ENCODE data around the gene RERE.
A peak's percentile ranks its signal among the peaks of the same experiment; 100 is the strongest.

The RERE gene

DNA sequence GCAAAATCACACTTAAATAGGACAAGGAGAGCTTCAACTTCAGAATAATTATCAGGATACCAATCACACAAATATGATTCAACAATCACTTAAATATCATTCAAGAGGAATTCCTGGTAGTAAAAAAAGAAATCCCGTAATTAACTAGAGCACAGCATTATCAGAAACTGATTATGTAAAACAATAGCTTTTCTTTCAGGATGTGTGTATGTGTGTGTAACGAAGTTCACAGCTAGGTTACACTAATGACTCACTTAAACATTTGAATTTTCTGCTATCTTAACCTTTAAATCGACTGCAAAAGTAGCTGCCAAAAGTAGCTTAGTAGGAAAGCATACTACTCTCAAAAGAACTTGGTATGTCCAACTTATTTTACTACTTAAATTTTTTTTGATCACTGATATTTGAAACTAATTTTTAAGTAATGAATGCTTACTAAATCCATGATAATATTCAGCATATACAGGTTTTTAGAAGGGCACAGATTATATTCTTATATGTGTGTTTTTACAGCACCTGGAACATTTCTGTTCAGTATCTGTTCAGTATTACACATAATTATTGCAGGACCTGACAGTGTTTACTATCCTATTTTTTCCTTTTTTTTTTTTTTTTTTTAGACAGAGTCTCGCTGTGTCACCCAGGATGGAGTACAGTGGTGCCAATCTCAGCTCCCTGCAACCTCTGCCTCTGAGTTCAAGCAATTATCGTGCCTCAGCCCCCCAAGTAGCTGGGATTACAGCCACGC is 4.2 kb downstream of the RERE start:
- no peak overlapping the region for H3K27ac ChIP-seq
- peaks cover 4% of the 10 kb centered on the region; the same call in 1 of the 2 replicates for H3K36me3 ChIP-seq
- TF ChIP-seq Cebpa-rat (IDR thresholded peaks at IDR 0.05), result no peak
- no peaks in the 10 kb centered on the region for H3K9me3 ChIP-seq
- no peaks in the 10 kb centered on the region for H3K27me3 ChIP-seq
- no peak overlapping the region for H3K9ac ChIP-seq
- H3K4me3 ChIP-seq, result no peak overlapping the region
- H3K4me2 ChIP-seq, result peak overlapping the region; percentile 92
- peaks cover 74% of the 10 kb centered on the region for H4K20me1 ChIP-seq
- peaks cover 68% of the 10 kb centered on the region for H3K4me1 ChIP-seq

DNA sequence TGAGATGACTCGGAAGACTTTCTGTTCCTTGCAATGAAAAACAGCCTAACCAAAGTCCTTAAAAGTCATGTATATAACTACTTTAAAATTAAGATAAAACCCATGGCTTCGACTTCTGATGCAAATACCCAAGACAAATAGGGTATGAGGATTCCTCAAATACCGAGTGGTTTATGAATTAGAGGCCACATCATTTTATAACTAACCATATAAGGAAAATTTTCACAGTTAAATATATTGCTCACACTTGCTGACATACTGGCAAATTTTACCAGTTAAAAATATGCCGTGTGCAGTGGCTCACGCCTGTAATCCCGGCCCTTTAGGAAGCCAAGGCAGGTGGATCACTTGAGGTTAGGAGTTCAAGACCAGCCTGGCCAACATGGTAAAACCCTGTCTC is 5.4 kb downstream of the RERE start:
- no peak overlapping the region for H3K27ac ChIP-seq

DNA sequence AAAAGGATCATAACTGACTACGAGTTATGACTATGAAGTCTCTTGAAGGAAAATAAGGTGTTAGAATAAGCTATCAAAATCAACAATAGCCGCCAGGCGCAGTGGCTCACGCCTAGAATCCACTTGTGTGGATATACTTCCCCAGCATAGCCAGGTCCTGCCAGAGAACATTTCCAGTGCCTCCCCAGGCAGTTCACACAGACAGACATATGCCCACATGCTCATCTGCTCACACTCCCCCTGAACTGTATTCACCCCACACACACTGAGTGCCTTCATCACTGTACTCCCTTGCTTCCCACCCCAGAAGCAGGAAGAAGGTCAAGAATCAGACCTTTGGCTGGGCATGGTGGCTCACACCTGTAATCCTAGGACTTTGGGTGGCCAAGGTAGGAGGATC is 6.5 kb downstream of the RERE start:
- Histone ChIP-seq H3K4me2 (no peak overlapping the region), H3K27me3 (no peaks in the 10 kb centered on the region), H3K36me3 (peaks cover 18% of the 10 kb centered on the region), H3K9me3 (no peaks in the 10 kb centered on the region), H3K4me1 (peaks cover 79% of the 10 kb centered on the region), H3K27ac (no peak overlapping the region), H4K20me1 (peaks cover 96% of the 10 kb centered on the region), H3K4me3 (no peak overlapping the region), H3K9ac (no peak overlapping the region)
- TF ChIP-seq Cebpa-rat (IDR thresholded peaks at IDR 0.05), result no peak

More for the DNA sequence above, 5.4 kb downstream of the RERE start:
- Histone ChIP-seq H3K36me3 (peaks cover 7% of the 10 kb centered on the region; the same call in 1 of the 2 replicates), H3K4me1 (peaks cover 77% of the 10 kb centered on the region), H3K4me3 (no peak overlapping the region), H4K20me1 (peaks cover 85% of the 10 kb centered on the region), H3K9me3 (no peaks in the 10 kb centered on the region), H3K27me3 (no peaks in the 10 kb centered on the region), H3K4me2 (no peak overlapping the region; the same call in 1 of the 2 replicates), H3K9ac (no peak overlapping the region)
- no peak for TF ChIP-seq Cebpa-rat (IDR thresholded peaks at IDR 0.05)

DNA sequence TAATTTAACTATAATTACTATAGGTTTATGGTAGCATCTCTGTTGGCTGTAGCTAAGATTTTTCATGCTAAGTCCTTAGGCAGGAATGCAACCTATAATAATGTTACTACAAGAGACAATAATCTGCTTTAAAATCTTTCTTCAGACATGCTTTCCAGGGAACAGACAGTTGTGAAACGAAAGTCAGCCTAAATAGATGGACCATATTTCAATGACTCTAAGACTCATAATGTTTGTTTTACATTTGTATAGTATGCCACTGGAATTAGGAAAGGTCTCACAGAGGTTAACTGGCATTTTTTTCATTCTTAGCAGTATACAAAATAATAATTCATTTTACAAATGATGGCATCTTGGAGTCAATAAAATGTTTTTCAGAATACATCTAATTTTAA is 8.1 kb downstream of the RERE start:
- H4K20me1 ChIP-seq, result peaks cover 99% of the 10 kb centered on the region

DNA sequence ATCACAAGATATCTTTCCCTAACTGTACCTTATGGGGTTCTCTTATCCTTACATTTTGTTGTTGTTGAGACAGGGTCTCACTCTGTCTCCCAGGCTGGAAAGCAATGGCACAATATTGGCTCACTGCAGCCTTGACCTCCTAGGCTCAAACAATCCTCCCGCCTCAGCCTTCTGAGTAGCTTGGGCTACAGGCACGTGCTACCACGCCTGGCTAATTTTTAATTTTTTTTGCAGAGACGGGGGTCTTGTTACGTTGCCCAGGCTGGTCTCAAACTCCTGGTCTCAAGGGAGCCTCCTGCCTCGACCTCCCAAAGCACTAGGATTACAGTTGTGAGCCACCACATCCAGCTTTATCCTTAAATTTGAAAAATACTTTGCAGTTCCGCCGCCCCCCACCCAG is 10.4 kb downstream of the RERE start:
- Histone ChIP-seq H3K4me1 (peaks cover 43% of the 10 kb centered on the region), H3K9ac (no peak overlapping the region), H4K20me1 (peaks cover 95% of the 10 kb centered on the region), H3K4me2 (no peak overlapping the region), H3K36me3 (peaks cover 26% of the 10 kb centered on the region), H3K4me3 (no peak overlapping the region), H3K27me3 (no peaks in the 10 kb centered on the region), H3K27ac (no peak overlapping the region), H3K9me3 (no peaks in the 10 kb centered on the region)
- TF ChIP-seq Cebpa-rat (IDR thresholded peaks at IDR 0.05), result no peak

More for the DNA sequence above, 8.1 kb downstream of the RERE start:
- Histone ChIP-seq H3K4me1 (peaks cover 66% of the 10 kb centered on the region), H3K4me2 (no peak overlapping the region), H3K9ac (no peak overlapping the region), H3K9me3 (no peaks in the 10 kb centered on the region), H3K4me3 (no peak overlapping the region), H3K27ac (no peak overlapping the region), H3K36me3 (peaks cover 21% of the 10 kb centered on the region), H3K27me3 (no peaks in the 10 kb centered on the region)
- no peak for TF ChIP-seq Cebpa-rat (IDR thresholded peaks at IDR 0.05)

DNA sequence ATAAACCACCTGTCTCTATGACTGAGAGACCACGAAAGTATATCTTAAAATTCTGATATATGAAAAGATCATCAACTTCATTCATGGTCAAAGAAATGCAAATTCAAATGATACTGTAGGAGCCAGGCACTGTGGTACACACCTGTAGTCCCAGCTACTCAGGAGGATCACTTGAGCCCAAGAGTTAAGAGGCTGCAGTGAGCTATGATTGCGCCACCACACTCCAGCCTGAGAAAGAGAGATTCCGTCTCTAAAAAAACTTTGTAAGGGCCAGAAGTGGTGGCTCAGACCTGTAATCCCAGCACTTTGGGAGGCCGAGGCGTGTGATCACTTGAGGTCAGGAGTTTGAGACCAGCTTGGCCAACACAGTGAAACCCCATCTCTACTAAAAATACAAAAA is 17.0 kb downstream of the RERE start:
- no peak overlapping the region for H3K4me2 ChIP-seq
- H3K4me1 ChIP-seq, result peaks cover 42% of the 10 kb centered on the region
- TF ChIP-seq Cebpa-rat (IDR thresholded peaks at IDR 0.05), result no peak

DNA sequence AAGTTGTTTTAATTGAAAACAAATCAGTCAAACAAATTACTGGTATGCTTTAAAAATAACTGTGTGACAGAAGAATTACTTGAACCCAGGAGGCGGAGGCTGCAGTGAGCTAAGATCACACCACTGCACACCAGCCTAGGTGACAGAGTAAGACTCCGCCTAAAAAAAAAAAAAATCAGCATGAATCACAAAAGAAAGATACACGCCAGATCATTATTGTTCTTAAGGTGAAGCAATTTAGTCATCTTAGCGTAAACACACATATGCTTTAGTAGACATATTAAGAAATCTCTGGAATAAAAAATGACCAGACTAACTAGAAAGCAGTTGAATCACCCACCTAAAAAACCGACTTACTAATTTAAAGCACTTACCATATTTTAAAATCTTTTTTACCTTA is 20.2 kb downstream of the RERE start:
- Histone ChIP-seq H3K4me2 (peak overlapping the region; percentile 72), H3K27ac (peak overlapping the region; percentile 63), H3K27me3 (no peaks in the 10 kb centered on the region), H3K9ac (peak overlapping the region; percentile 45; the same call in 1 of the 2 replicates), H3K36me3 (peaks cover 41% of the 10 kb centered on the region), H3K9me3 (peaks cover 11% of the 10 kb centered on the region), H3K4me1 (peaks cover 69% of the 10 kb centered on the region), H4K20me1 (peaks cover 3% of the 10 kb centered on the region), H3K4me3 (peak overlapping the region; percentile 5; the same call in 1 of the 2 replicates)
- TF ChIP-seq Cebpa-rat (IDR thresholded peaks at IDR 0.05), result no peak

More for the DNA sequence above, 17.0 kb downstream of the RERE start:
- Histone ChIP-seq H3K27ac (no peak overlapping the region), H3K27me3 (no peaks in the 10 kb centered on the region), H3K4me3 (no peak overlapping the region), H4K20me1 (peaks cover 31% of the 10 kb centered on the region), H3K9me3 (peaks cover 11% of the 10 kb centered on the region), H3K9ac (no peak overlapping the region), H3K36me3 (peaks cover 34% of the 10 kb centered on the region)

DNA sequence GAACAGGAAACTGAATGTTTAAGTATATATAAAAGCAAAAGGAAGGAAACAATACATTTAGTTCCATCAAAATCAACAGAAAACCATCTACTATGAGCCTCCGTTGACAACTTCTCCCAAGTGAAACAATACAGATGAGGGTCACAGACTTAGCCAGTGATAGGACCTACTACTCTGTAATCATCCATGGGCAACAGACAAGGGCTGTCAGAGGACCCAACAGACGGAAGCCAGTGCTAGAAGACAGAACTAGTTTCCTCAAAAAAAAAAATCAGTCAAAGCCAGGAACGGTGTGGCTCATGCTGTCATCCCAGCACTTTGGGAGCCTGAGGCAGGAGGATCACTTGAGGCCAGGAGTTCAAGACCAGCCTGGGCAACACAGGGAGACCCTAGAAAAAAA is 20.6 kb downstream of the RERE start:
- Histone ChIP-seq H4K20me1 (no peaks in the 10 kb centered on the region; the same call in 1 of the 2 replicates), H3K27ac (peak overlapping the region; percentile 63), H3K36me3 (peaks cover 43% of the 10 kb centered on the region), H3K4me3 (peak overlapping the region; percentile 5; the same call in 1 of the 2 replicates), H3K27me3 (no peaks in the 10 kb centered on the region), H3K9me3 (peaks cover 11% of the 10 kb centered on the region), H3K4me1 (peaks cover 69% of the 10 kb centered on the region), H3K4me2 (peak overlapping the region; percentile 72), H3K9ac (peak overlapping the region; percentile 45; the same call in 1 of the 2 replicates)
- TF ChIP-seq Cebpa-rat (IDR thresholded peaks at IDR 0.05), result no peak

DNA sequence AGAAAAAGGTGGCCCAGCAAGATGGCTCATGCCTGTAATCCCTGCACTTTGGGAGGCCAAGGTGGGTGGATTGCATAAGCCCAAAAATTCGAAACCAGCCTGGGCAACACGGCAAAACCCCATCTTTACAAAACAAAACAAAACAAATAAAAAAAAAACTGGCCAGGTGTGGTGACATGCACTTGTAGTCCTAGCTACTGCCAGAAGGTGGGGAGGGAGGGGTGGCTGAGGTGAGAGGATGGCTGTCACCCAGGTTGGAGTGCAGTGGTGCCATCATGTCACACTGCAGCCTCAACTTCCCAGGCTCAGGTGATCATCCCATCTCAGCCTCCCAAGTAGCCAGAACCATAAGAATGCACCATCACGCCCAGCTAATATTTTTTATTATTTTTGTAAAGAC is 22.8 kb downstream of the RERE start:
- TF ChIP-seq Cebpa-rat (IDR thresholded peaks at IDR 0.05), result no peak

DNA sequence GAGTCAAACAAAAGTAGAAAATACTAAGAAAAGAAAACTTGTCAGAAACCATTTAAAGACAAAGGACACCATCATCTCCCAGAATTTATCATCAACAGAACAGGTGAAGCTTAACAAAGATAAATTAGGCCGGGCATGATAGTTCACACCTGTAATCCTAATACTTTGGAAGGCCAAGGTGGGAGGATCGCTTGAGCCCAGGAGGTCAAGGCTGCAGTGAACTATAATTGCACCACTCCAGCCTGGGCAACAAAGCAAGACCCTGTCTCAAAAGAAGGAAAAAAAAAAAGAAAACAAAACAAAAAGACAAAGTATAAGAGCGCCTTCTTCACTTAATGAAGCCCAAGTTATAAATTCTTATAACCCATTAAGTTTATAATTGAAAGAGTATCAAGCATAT is 25.6 kb downstream of the RERE start:
- Histone ChIP-seq H3K4me1 (peaks cover 47% of the 10 kb centered on the region), H3K36me3 (peaks cover 62% of the 10 kb centered on the region), H3K27ac (no peak overlapping the region), H3K27me3 (no peaks in the 10 kb centered on the region), H3K4me3 (no peak overlapping the region), H3K4me2 (no peak overlapping the region), H3K9ac (no peak overlapping the region), H4K20me1 (peaks cover 32% of the 10 kb centered on the region), H3K9me3 (no peaks in the 10 kb centered on the region)
- no peak for TF ChIP-seq Cebpa-rat (IDR thresholded peaks at IDR 0.05)

More for the DNA sequence above, 22.8 kb downstream of the RERE start:
- Histone ChIP-seq H3K4me1 (peaks cover 69% of the 10 kb centered on the region), H4K20me1 (peaks cover 11% of the 10 kb centered on the region; the same call in 1 of the 2 replicates), H3K4me2 (peak overlapping the region; percentile 72), H3K27ac (peak overlapping the region; percentile 19; the same call in 1 of the 2 replicates), H3K9ac (no peak overlapping the region), H3K9me3 (no peaks in the 10 kb centered on the region; the same call in 1 of the 2 replicates), H3K4me3 (no peak overlapping the region), H3K36me3 (peaks cover 45% of the 10 kb centered on the region), H3K27me3 (no peaks in the 10 kb centered on the region)
